HK-2 (cell line): Measurements from ENCODE around the gene DCTPP1.

ENCODE experiments used
- DNase-seq: peaks from one replicate; pipeline ENCODE4 v3.0.0-alpha.2; 2018; ENCODE audit not compliant: unreplicated experiment

Gene DCTPP1

GRCh38 chr16:30381291-30382041 is 48.4 kb downstream of the DCTPP1 start:
- no peak for DNase-seq

- no peak for DNase-seq
These were observed 49.0 kb downstream of the DCTPP1 start for GRCh38 chr16:30380803-30381208.

- DNase-seq: no peak
These were observed 49.6 kb downstream of the DCTPP1 start for GRCh38 chr16:30380072-30380802.

GRCh38 chr16:30379158-30379783 is 50.6 kb downstream of the DCTPP1 start:
- DNase-seq: no peak

GRCh38 chr16:30378236-30379157 is 51.3 kb downstream of the DCTPP1 start:
- DNase-seq: peak; percentile 94

- peak; percentile 86 for DNase-seq
These were observed 52.0 kb downstream of the DCTPP1 start for GRCh38 chr16:30377812-30378235.

DNA sequence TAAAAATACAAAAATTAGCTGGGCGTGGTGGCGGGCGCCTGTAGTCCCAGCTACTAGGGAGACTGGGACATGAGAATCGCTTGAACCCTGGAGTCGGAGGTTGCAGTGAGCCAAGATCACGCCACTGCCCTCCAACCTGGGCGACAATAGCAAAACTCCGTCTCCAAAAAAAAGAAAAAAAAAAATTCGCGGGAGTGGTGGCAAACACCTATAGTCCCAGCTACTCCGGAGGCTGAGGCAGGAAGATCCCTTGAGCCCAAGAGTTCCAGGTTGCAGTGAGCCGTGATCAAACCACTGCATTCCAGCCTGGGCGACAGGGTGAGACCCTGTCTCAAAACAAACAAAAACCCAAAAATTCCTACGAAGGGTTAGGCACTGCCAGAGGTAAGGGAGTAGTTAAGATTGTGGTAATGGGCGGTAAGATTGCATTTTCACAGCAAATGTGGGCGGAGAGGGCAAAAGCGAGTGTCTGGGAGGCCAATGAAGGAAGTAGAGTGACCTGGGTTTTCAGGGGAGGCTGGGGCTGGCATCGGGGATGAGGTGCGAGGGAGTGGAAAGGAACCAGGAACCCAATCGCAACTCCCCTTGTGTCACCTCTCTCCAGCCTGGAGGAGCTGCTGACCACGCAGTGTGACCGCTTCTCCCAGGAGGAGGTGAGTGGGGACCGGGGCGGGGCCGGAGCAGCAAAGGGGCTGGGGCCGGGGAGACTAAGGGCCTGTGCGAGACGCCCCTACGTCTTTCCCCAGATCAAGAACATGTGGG is 52.6 kb downstream of the DCTPP1 start:
- no peak for DNase-seq

DNA sequence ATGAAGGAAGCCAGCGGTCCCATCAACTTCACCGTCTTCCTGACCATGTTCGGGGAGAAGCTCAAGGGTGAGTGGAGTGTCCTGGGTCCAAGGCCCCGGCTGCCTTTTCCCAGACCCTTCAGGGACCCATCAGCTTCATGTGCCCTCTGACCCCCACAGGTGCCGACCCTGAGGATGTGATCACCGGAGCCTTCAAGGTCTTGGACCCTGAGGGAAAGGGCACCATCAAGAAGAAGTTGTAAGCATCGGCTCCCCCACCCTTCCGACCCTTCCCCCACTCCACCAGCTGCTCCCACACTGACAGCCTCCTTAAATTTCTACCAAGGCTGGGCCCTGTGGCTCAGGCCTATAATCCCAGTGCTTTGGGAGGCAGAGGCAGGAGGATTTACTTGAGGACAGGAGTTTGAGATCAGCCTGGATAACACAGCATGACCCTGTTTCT is 53.3 kb downstream of the DCTPP1 start:
- no peak for DNase-seq

- DNase-seq: no peak
These were observed 54.0 kb downstream of the DCTPP1 start for GRCh38 chr16:30375864-30376263.

- DNase-seq: no peak
These were observed 55.3 kb downstream of the DCTPP1 start, which contains the start of gene MYL11 for GRCh38 chr16:30374538-30374937. TSS of gene MYL11 (plus strand) at chr16:30374802. CDS start at chr16:30374858, 56 bp downstream.
